ENCODE results near the gene C1QTNF9.

The C1QTNF9 gene

DNA sequence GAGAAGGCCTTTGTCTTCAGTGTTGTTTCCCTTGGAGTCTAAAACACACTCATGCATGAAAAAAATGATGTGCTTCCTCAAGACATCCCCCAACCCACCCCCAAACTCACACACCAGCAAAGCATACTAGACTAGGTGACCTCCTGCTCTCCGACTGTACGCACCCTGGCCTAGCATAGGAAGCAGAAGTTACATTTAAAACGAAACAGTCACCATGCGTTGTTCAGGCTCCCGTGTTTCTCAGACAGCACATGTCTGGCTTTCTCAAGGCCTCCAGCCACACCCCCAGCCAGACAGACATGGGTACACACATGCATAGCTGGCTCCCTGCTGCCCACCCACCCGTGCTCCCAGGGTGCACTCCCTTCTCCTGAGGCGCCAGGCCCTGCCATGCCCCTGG is 28.7 kb upstream of the C1QTNF9 start:
- no peak for DNase-seq
- in situ Hi-C loops (cut with HindIII; ENCODE audit: low pct_ligation_motif_present, low pct_unique_long_range_greater_than_20kb, low sequenced_read_pairs) = no loop called here

DNA sequence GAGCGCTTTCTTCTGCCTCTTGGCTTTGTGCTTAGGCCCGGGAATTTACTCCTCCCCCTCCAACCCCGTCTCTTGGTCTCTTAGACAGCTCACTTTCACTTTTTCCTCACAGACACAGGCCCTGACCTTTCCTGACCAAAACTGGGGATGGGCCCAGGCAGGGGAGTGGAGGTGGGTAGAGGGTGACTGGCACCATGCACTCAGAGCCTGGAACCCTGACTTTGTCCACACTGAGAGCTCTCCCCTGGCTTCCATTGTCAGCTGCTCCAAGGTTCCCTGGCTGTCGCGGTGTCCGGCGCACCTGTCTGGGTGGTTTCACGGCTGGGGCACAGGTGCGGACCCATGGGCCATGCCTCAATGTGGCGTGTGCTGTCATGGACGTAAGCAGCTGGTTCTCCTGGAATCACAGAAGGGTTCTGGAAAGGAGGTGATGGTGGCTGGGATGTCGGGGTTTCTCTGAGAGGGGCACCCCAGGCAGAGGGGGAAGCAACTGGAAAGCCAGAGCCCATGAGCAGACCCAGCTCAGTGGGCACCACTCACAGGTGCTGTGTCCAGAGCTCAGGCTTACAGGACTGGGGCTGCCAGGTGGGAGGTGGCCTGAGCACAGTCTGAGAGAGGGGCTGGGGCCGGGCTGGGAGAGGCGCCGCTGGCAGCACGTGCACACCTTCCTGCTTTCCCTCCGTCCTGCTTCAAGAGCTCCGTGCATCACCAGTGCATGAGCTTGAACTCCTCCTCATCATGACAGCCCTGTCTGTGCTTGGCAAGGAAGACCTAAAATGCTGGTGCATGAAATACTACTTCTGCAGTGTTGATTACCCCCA is 28.0 kb upstream of the C1QTNF9 start:
- no peak for DNase-seq
- in situ Hi-C loops (cut with HindIII; ENCODE audit: low pct_ligation_motif_present, low pct_unique_long_range_greater_than_20kb, low sequenced_read_pairs) = no loop called here

DNA sequence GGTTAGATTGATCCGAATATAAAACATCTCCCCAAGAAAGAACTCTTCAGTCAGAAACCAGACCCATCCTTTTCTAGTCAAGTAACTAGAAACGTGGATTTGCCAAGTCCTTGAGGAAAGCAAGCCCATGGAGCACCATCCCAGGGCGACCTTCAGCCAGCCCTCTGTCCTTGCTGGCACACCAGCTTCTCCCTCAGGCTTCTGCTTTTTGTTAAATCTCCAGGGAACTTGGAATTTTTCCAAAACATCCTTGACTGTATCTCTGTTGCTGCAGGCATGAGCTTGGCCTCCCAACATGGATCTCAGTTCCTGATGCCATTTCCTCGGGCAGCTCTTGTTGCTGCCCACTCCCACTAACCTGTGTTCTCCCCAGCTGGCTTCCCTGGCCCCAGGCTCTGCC is 27.1 kb upstream of the C1QTNF9 start:
- no peak for DNase-seq

DNA sequence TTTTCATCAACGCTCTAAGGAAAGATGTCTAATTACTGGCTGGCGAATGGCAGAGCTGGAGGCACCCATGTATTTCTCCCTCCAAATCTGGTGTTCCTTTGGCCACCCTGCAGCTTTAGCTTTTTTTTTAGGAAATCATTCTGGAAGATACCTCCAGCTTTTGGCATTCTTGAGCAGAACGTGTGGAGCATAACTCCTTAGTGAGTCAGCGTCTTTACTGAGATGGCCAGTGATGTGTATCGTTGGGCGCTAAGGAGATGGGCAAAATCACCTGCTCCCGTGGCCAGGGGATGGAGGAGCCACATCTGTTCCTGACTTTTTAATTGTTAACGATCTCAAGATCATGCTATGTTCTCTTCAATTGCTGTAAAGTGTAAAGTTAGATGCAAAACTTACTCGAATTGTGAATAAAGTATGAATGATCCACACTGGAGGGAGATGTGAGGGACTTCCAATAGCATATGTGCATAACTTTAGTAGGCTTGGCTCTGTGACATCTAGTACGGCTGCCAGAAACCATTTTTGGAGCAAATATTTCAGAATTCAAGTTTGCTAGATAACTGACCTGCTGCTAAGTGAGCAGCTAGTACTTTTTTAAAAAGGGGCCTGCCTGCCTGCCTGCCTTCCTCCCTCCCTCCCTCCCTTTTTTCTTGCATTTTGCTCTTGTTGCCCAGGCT is 24.4 kb upstream of the C1QTNF9 start:
- DNase-seq = peak; percentile 68
- in situ Hi-C loops (cut with HindIII; ENCODE audit: low pct_ligation_motif_present, low pct_unique_long_range_greater_than_20kb, low sequenced_read_pairs) = no loop called here

More for the DNA sequence above, 27.1 kb upstream of the C1QTNF9 start:
- in situ Hi-C loops (cut with HindIII; ENCODE audit: low pct_ligation_motif_present, low pct_unique_long_range_greater_than_20kb, low sequenced_read_pairs) = no loop called here

DNA sequence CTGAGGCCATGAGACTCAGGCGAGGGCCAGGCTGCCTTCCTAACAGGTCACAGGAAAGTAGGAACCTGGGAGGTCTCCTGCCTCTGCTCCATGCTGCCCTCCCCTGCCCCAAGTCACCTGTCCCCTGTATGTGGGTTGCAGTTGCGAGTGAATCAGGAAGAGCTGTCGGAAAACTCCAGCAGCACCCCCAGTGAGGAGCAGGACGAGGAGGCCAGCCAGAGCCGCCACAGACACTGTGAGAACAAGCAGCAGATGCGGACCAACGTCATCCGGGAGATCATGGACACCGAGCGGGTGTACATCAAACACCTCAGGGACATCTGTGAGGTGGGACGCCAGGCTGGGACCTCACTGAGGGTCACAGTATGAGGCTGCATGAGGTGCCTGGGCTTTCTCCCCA is 22.8 kb upstream of the C1QTNF9 start:
- no peak for DNase-seq
- in situ Hi-C loops (cut with HindIII; ENCODE audit: low pct_ligation_motif_present, low pct_unique_long_range_greater_than_20kb, low sequenced_read_pairs) = no loop called here

DNA sequence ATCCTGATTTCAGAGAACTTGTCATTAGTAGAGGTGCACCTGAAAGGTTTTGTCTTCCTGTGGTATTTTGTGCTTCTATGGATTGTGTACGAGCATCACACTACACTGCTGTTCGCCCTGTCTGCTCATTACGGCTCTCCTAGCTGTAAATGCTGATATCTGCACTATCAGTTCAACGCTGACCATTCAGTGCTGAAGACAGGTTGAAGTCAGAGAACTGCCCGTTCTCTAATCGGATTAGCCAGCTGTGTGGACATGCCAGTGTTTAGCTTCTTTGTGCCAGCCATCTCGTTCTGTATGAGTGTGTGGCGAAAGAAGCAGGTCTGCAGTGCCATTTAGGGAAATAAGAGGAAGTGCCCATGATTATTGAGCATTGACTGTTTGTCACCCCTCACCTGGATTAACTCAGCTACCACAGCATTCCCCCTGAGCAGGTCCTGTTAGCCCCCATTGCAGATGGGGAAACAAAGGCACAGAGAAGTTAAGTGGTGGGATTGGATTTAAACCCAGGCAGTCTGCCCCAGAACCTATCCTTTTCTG is 21.6 kb upstream of the C1QTNF9 start:
- DNase-seq = no peak
- in situ Hi-C loops (cut with HindIII; ENCODE audit: low pct_ligation_motif_present, low pct_unique_long_range_greater_than_20kb, low sequenced_read_pairs) = no loop called here

DNA sequence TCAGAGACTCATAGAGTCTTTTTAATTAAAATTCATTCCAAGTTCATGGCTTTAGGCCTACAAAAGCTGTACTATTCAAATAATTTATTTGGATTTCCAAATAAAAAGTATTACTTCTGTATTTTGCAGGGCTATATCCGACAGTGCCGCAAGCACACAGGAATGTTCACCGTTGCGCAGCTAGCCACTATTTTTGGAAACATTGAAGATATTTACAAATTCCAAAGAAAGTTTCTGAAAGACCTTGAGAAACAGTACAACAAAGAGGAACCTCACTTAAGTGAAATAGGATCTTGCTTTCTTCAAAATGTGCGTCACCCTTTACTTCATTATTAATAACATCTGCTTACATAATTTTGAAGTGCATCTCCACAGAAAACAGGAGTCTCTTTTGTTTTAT is 20.5 kb upstream of the C1QTNF9 start:
- in situ Hi-C loops (cut with HindIII; ENCODE audit: low pct_ligation_motif_present, low pct_unique_long_range_greater_than_20kb, low sequenced_read_pairs) = no loop called here
- DNase-seq = no peak

DNA sequence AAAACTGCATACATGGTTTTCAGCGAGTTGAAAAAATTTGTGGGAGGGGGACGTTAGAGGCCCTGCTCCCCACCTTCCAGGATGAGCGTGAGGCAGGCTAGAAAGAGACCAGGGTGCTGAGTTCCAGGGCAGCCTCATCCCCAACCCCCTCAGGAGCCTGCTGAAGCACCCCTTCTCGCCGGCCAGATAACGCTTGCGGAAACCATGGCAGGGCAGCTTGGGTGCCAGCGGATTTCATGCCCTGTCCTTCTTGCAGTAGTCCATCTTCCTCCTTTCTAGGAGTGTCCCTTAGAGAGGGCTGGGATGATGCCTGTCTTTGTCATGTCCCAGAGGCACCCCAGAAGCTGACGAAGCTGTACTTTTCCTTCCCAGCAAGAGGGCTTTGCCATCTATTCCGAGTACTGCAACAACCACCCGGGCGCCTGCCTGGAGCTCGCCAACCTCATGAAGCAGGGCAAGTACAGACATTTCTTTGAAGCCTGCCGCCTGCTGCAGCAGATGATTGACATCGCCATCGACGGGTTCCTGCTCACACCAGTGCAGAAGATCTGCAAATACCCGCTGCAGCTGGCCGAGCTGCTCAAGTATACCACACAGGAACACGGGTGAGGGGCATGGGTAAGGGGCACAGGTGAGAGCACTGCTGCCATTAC is 19.0 kb upstream of the C1QTNF9 start:
- no peak for DNase-seq

GRCh38 chr13:24292481-24292880 is 16.9 kb upstream of the C1QTNF9 start:
- no peak for DNase-seq
- in situ Hi-C loops (cut with HindIII; ENCODE audit: low pct_ligation_motif_present, low pct_unique_long_range_greater_than_20kb, low sequenced_read_pairs) = no loop called here

More for the DNA sequence above, 19.0 kb upstream of the C1QTNF9 start:
- in situ Hi-C loops (cut with HindIII; ENCODE audit: low pct_ligation_motif_present, low pct_unique_long_range_greater_than_20kb, low sequenced_read_pairs) = no loop called here

- no peak for DNase-seq
- in situ Hi-C loops (cut with HindIII; ENCODE audit: low pct_ligation_motif_present, low pct_unique_long_range_greater_than_20kb, low sequenced_read_pairs) = no loop called here
These were observed 15.6 kb upstream of the C1QTNF9 start for GRCh38 chr13:24293746-24294145.

GRCh38 chr13:24299488-24300114 is 9.8 kb upstream of the C1QTNF9 start:
- in situ Hi-C loops (cut with HindIII; ENCODE audit: low pct_ligation_motif_present, low pct_unique_long_range_greater_than_20kb, low sequenced_read_pairs) = no loop called here
- DNase-seq = no peak

DNA sequence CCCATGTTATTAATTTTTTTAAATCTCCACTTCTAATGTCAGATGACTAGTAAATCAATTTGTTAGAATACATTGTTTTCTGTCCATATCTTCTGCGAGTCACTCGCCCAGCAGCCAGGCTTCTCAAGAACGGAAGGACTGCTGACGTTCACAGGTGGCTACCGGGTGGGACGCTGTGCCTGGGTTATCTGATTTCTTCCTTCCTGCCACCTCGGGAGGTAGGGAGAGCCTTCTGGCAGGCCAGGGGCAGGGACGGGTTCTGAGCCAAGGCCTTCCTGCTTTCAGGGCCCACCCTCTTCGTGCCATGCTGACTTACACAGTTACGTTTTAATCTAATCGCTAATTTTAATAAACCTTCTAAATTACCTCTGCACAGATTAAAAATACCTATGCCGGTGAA is 7.9 kb upstream of the C1QTNF9 start:
- in situ Hi-C loops (cut with HindIII; ENCODE audit: low pct_ligation_motif_present, low pct_unique_long_range_greater_than_20kb, low sequenced_read_pairs) = no loop called here

DNA sequence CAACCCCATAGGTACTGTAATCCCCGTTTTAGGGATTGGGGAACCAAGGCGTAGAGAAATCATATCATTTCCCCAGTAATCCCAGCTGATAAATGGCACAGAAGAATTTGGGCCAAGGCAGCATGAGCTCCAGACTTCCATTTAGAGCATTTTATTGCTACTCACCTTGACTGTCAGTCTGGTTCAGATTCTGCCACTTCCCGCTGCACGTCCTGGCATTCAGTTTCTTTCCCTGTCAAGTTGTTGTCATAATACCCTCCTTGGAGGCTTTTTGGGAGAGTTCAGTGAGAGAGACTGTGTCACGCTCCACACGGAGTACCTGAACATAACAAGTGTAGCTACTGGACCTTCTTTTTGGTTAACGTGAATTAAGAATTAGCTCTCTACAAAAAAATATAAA is 7.5 kb upstream of the C1QTNF9 start:
- no peak for DNase-seq
- in situ Hi-C loops (cut with HindIII; ENCODE audit: low pct_ligation_motif_present, low pct_unique_long_range_greater_than_20kb, low sequenced_read_pairs) = no loop called here

More for the DNA sequence above, 7.9 kb upstream of the C1QTNF9 start:
- DNase-seq = no peak

DNA sequence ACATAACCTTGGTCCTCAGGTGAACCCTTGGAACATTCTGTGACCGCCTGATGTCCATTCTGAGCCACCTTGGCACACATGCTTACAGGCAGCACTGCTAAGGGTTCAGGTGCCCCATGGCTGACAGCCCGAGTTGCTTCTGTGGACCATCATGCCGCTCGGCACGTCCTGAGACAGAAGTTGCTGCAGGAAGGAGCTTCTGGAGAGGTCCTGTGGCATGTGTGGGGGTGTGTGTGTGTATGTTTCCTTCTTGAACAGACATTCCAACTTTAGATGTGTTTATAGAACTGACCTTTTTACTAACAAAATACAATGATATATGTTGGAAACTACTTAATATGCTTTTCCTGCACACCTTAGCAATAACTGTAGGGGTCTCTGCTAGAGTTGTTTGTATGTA is 4.8 kb upstream of the C1QTNF9 start:
- no peak for DNase-seq
- in situ Hi-C loops (cut with HindIII; ENCODE audit: low pct_ligation_motif_present, low pct_unique_long_range_greater_than_20kb, low sequenced_read_pairs) = no loop called here

DNA sequence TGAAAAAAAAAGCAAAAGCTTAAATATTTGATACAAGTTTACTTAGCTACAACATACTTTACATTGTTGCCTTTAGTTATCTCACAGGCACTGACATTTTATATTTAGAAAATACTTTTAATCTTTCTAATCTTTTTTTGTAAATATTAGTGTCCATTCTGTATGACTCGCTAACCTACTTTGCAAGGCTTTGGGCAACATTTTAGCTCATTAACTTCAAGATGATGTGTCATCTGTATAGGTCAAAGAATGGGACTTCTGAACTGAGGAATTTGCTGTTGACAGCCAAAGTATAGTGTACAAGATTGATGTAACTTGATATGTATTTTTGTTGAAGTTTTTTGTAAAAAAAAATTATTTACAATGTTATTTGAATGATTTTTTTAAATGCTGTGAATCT is 2.7 kb upstream of the C1QTNF9 start:
- no peak for DNase-seq
- in situ Hi-C loops (cut with HindIII; ENCODE audit: low pct_ligation_motif_present, low pct_unique_long_range_greater_than_20kb, low sequenced_read_pairs) = no loop called here

- in situ Hi-C loops (cut with HindIII; ENCODE audit: low pct_ligation_motif_present, low pct_unique_long_range_greater_than_20kb, low sequenced_read_pairs) = no loop called here
- no peak for DNase-seq
These were observed 1.9 kb upstream of the C1QTNF9 start for GRCh38 chr13:24307211-24308067.

GRCh38 chr13:24308068-24308445 is 1.3 kb upstream of the C1QTNF9 start:
- in situ Hi-C loops (cut with HindIII; ENCODE audit: low pct_ligation_motif_present, low pct_unique_long_range_greater_than_20kb, low sequenced_read_pairs) = no loop called here
- no peak for DNase-seq

GRCh38 chr13:24308488-24309020 is 826 bp upstream of the C1QTNF9 start:
- in situ Hi-C loops (cut with HindIII; ENCODE audit: low pct_ligation_motif_present, low pct_unique_long_range_greater_than_20kb, low sequenced_read_pairs) = no loop called here
- DNase-seq = no peak
